ENCODE data around the gene BICC1.

The BICC1 gene

DNA sequence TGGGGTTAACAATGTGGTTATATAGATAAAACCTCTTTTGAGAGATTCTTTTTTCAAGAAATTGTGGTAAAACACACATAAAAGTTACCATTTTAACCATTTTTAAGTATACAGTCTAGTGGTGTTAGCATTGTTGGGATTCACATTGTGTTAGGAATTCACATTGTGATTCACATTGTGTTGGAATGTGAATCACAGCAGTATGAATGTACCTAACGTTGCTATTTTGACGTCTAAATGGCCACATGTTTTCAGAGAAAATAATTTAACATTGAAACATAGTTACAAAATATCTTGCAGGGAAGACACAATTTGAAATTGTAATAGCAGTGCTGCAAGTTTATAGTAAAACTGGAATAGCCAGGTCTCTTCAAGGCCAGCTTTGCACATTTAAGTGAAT, 129.0 kb downstream of the BICC1 start:
- H3K27ac ChIP-seq = no peak overlapping the region
- TF ChIP-seq, protein P1, sequence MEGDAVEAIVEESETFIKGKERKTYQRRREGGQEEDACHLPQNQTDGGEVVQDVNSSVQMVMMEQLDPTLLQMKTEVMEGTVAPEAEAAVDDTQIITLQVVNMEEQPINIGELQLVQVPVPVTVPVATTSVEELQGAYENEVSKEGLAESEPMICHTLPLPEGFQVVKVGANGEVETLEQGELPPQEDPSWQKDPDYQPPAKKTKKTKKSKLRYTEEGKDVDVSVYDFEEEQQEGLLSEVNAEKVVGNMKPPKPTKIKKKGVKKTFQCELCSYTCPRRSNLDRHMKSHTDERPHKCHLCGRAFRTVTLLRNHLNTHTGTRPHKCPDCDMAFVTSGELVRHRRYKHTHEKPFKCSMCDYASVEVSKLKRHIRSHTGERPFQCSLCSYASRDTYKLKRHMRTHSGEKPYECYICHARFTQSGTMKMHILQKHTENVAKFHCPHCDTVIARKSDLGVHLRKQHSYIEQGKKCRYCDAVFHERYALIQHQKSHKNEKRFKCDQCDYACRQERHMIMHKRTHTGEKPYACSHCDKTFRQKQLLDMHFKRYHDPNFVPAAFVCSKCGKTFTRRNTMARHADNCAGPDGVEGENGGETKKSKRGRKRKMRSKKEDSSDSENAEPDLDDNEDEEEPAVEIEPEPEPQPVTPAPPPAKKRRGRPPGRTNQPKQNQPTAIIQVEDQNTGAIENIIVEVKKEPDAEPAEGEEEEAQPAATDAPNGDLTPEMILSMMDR (conservative IDR thresholded peaks at IDR 0.05) = no peak
- no peak for TF ChIP-seq ZFX (IDR thresholded peaks at IDR 0.05)

DNA sequence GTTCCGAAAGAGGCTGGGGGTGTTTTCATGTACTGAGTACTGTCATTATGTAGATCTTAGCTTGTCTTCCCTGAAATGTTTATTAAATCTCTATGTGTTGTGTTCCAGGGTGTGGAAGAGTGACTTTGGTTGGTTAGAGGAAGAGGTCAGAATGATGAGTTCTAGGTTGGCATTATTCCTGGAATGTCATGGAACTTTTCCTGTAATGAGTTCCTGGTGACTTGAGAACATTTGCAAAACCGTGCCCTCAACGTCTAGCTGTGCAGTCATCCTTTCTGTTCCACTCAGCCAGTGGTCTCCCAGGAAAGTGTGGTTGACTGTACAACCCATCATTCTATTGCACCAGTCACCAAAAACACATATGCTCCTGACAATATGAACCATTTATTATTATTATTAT, 129.6 kb downstream of the BICC1 start:
- no peak overlapping the region for H3K27ac ChIP-seq
- TF ChIP-seq, protein P1 (conservative IDR thresholded peaks at IDR 0.05) = no peak
- TF ChIP-seq ZFX (IDR thresholded peaks at IDR 0.05) = no peak

DNA sequence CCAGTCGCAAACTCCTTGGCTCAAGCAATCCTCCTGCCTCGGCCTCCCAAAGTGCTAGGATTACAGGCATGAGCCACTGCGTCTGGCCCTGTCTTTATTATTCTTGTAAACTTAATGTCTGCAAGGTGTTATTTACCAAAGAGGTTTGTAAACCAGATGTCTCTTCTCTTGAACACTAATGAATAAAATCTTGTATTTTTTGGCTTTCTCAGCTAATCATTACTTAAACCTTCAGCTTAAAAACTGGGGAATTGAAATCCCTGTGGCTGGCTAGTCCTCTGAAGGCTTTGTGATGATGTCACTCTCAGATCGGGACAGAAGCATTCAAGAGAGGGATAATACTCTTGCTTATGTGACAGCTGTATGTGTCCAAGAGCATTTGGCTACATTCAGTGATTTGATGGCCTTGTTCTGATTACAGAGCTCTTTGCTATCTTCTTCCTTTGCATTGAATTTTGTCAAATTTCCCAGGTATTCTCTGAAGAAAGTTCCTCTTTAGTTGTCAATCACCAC, 130.3 kb downstream of the BICC1 start:
- TF ChIP-seq, protein P1 (conservative IDR thresholded peaks at IDR 0.05) = no peak
- TF ChIP-seq ZFX (IDR thresholded peaks at IDR 0.05) = no peak
- no peak overlapping the region for H3K27ac ChIP-seq

DNA sequence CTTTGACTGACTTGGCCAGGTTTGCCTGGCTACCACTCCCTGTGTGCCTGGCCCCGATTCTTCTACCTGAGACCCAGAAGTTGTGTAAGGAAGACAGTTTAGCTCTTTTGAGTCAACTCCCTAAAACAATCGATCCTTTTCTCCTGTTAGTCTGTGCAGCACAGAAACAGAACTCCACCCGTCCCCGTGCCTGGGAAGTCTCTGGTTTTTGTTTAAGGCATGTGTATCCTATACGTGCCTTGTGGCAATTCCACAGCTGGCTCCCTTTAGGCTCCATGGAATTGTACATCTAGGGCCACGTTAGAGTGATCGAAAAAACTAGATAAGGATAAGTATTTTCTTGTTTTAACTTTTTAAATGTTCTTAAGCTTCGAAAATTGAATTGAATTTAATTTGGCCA, 131.6 kb downstream of the BICC1 start:
- TF ChIP-seq, protein P1 (conservative IDR thresholded peaks at IDR 0.05) = no peak
- no peak for TF ChIP-seq ZFX (IDR thresholded peaks at IDR 0.05)
- H3K27ac ChIP-seq = no peak overlapping the region

DNA sequence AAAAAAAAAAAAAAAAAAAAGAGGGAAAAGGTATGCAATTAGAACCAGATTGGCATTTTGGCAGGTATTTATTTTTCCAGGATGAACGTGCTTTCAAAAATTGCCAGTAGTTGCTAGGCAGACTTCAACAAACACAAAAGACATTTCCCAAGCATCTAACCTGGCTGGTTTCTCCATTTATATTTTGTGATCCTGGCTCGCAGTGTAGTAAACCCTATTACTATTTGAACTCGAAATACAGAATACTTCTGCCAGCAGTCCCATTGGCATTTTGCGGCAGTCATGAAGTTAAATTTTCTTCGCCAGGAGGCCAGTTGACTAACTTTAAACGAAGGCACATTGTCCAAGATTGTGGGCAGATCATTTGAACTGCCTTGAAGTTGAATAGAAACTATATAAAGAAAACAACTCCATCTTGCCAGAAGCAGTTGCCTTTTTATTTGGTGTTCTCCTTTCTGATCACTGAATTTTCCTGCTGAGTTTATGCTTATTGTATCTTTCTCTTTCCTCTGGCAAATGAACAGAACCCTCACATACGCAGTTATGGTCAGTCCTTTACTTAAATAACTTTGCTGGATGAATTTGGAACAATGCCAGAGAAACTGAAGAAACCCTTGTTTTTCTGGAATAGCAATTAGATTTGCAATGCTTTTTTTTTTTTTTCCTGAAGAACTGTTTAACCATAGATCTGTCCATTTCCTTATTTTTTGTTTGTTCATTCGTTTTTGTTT, 132.9 kb downstream of the BICC1 start:
- H3K27ac ChIP-seq = no peak overlapping the region
- no peak for TF ChIP-seq ZFX (IDR thresholded peaks at IDR 0.05)
- TF ChIP-seq, protein P1 (conservative IDR thresholded peaks at IDR 0.05) = no peak

DNA sequence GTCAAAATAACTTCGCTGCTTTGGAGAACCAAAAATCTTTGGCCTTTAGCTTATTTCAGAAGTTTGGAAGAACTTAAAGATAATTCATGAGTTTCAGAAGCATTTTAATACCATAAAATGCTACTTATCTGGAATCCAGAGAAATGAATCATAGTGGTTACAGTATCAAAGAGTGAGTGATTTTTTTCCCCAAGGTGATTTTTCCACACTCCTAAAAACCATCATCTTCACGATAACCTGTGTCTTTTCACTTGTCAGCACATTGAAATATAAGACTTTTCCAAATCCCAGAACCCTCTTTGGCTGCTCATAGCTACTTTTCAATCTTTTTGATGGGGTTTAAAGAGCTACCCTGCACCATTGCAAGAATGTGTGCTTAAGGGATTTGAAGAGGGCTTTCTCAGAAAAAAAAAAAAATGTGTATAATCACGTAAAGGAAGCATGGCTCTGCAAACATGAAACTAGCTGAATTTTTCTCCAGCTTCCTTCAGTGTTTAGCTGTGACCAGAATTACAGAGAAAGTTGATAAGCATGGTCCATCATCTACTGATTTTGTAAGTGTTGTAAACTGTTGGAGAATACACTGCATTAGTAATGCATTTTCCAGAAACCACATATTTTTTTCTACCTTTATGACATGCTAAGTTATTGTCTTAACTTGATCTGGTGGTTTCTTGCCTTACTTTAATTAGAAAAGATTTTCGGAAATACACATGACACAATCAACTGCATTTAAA, 134.9 kb downstream of the BICC1 start:
- H3K27ac ChIP-seq = no peak overlapping the region
- TF ChIP-seq, protein P1 (conservative IDR thresholded peaks at IDR 0.05) = no peak
- TF ChIP-seq ZFX (IDR thresholded peaks at IDR 0.05) = no peak

DNA sequence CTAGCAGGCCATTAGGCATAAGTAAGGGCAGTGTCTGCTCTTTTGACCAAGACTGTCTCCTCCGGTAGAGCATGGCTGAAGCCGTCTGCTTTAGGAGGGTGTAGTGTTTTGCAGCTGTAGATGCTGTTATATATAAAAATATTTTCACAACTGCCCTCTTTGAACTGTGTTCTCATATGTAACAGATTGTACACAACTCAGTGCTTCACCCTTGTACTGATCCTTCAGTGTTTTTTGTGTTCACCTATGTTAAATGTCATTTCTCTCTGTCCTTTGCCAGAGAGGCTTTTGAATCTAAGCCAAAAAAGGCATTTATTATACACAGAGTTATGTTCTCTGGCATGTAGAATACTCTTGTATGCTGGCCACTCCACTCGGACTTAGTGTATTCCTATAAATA, 135.5 kb downstream of the BICC1 start:
- H3K27ac ChIP-seq = no peak overlapping the region
- TF ChIP-seq, protein P1 (conservative IDR thresholded peaks at IDR 0.05) = no peak
- TF ChIP-seq ZFX (IDR thresholded peaks at IDR 0.05) = no peak
